K562 (cell line): ENCODE measurements around the gene TENM4. TPM values are rescaled to one million over a fixed set of nuclear protein-coding genes. Genes with fewer than 3 reads are reported as not detected.

ENCODE experiments used
- ATAC-seq: fragments of 200-7000 bp; cut with Tn5 transposase; 3 replicates; pipeline ENCODE4 v1.9.1; 2020; ENCODE audit warnings: moderate library complexity
- BruUV-seq: library from RNA; stranded (reverse); fragments of 400-500 nt; replicated peaks from 2 replicates; lab custom pipeline; 2021; lab: Mats Ljungman, UMichigan
- CTCF ChIA-PET: fragments of 300-600 bp; formaldehyde crosslinking; extraction: SDS; loops from one replicate; lab custom pipeline; 2021; ENCODE audit warnings: low intra/inter-chr PET ratio; lab: Yijun Ruan, JAX
- POLR2A ChIA-PET: fragments of 300-600, 350-650 bp; sonication (Branson Sonifier 250); formaldehyde crosslinking; extraction: SDS; loops from one replicate; lab custom pipeline; 2021; ENCODE audit warnings: antibody characterized with exemption, inconsistent platforms; lab: Yijun Ruan, JAX
- DNase-seq, 4 experiments: peaks; one replicate each; pipeline versions ENCODE4 v3.0.0 to v3.0.0-alpha.2; 2011 to 2018; ENCODE audit warnings: low spot score in 3 of 4, mixed read lengths in 3 of 4; ENCODE audit errors: extremely low read depth in 1 of 4
- FAIRE-seq: peaks from 2 replicates; lab custom pipeline; 2011; peaks lifted over from hg19 to GRCh38; lab: Jason Lieb, UNC
- H2AFZ ChIP-seq: 2 replicates; pipeline ENCODE4 v1.6.0; 2011; ENCODE audit warnings: low read depth, low read length, control low read depth, inconsistent platforms
- H3K27ac ChIP-seq: fragments of 200-600 bp; 3 replicates; pipeline ENCODE4 v1.8.0; 2011; ENCODE audit warnings: low read depth, mild to moderate bottlenecking, control low read depth, inconsistent platforms, low read length, moderate library complexity, mixed read lengths; ENCODE audit errors: extremely low read depth
- H3K27me3 ChIP-seq, 2 experiments: fragments of 300-600 bp in 1 of 2; 2 replicates in 1 of 2; 3 replicates in 1 of 2; pipeline versions ENCODE4 v1.6.0 to v1.8.0; 2011; ENCODE audit warnings: inconsistent platforms in 2 of 2, low read length in 2 of 2, mild to moderate bottlenecking in 1 of 2, mixed read lengths in 1 of 2, moderate library complexity in 1 of 2; ENCODE audit not compliant: control insufficient read depth in 2 of 2, insufficient read depth in 2 of 2
- H3K36me3 ChIP-seq: fragments of 300-600 bp; 3 replicates; pipeline ENCODE4 v1.8.0; 2011; ENCODE audit warnings: mild to moderate bottlenecking, low read length, inconsistent platforms; ENCODE audit not compliant: control insufficient read depth, insufficient read depth
- H3K4me1 ChIP-seq, 2 experiments: fragments of 200-600 bp in 1 of 2; replicated peaks in 1 of 2; 2 replicates in 1 of 2; 3 replicates in 1 of 2; pipeline versions ENCODE4 v1.5.1 to v1.8.0; 2011; ENCODE audit warnings: inconsistent platforms in 2 of 2, low read length in 2 of 2, mild to moderate bottlenecking in 1 of 2, mixed read lengths in 1 of 2, moderate library complexity in 1 of 2; ENCODE audit not compliant: control insufficient read depth in 2 of 2, insufficient read depth in 2 of 2
- H3K4me2 ChIP-seq: 2 replicates; pipeline ENCODE4 v1.6.1; 2011; ENCODE audit warnings: low read length, control low read depth, inconsistent platforms, mixed read lengths; ENCODE audit not compliant: insufficient read depth
- H3K4me3 ChIP-seq: fragments of 200-600 bp; sonication (generic), shearing (Covaris generic); 2 replicates; pipeline ENCODE4 v1.5.1; 2016; ENCODE audit warnings: control low read depth, inconsistent platforms
- H3K79me2 ChIP-seq: fragments of 200-600 bp; 3 replicates; pipeline ENCODE4 v1.8.0; 2011; ENCODE audit warnings: low read length, inconsistent platforms; ENCODE audit not compliant: control insufficient read depth, insufficient read depth
- H3K9ac ChIP-seq, 2 experiments: 2 replicates each; pipeline versions ENCODE4 v1.6.0 to v1.6.1; 2011; ENCODE audit warnings: low read depth in 2 of 2, low read length in 2 of 2, control low read depth in 1 of 2, inconsistent platforms in 1 of 2, mild to moderate bottlenecking in 1 of 2, mixed read lengths in 1 of 2; ENCODE audit not compliant: insufficient read depth in 1 of 2
- H3K9me1 ChIP-seq: one replicate; pipeline ENCODE4 v1.6.0; 2011; ENCODE audit warnings: inconsistent platforms, mild to moderate bottlenecking, low read length, moderate library complexity; ENCODE audit not compliant: control insufficient read depth, insufficient read depth
- H3K9me3 ChIP-seq: replicated peaks from 2 replicates; pipeline ENCODE4 v1.5.1; 2011; ENCODE audit warnings: low read depth, low read length, inconsistent platforms; ENCODE audit not compliant: control insufficient read depth, insufficient read depth
- H4K20me1 ChIP-seq: replicated peaks from 2 replicates; pipeline ENCODE4 v1.6.1; 2011; ENCODE audit warnings: low read length, inconsistent platforms, mixed read lengths; ENCODE audit not compliant: control insufficient read depth, insufficient read depth
- BRD4 ChIP-seq: fragments of 200-600 bp; sonication (generic); IDR thresholded peaks from 2 replicates; pipeline ENCODE4 v1.6.1; 2017; ENCODE audit warnings: inconsistent platforms
- CCNT2 ChIP-seq: IDR thresholded peaks from 2 replicates; pipeline ENCODE4 v1.6.1; 2011; ENCODE audit warnings: borderline replicate concordance, low read depth, mild to moderate bottlenecking, moderate library complexity, mixed read lengths, low read length; ENCODE audit not compliant: insufficient read length; ENCODE audit errors: extremely low read depth
- CTBP1 ChIP-seq: fragments of 450-650 bp; IDR thresholded peaks from 2 replicates; pipeline ENCODE4 v1.6.1; 2016; ENCODE audit warnings: borderline replicate concordance
- FOS ChIP-seq: IDR thresholded peaks from 3 replicates; pipeline ENCODE4 v1.6.1; 2011; ENCODE audit not compliant: insufficient read length; ENCODE audit errors: extremely low read depth
- HMGN3 ChIP-seq: IDR thresholded peaks from 2 replicates; pipeline ENCODE4 v1.6.1; 2011; ENCODE audit warnings: borderline replicate concordance, low read depth, mild to moderate bottlenecking, mixed read lengths, low read length; ENCODE audit not compliant: insufficient read length; ENCODE audit errors: extremely low read depth
- KLF13 ChIP-seq: fragments of 450-650 bp; IDR thresholded peaks from 2 replicates; pipeline ENCODE4 v1.6.1; 2016; ENCODE audit warnings: missing genetic modification characterization, low read depth, mild to moderate bottlenecking, missing compliant biosample characterization, moderate library complexity, borderline replicate concordance
- MED1 ChIP-seq: sonication (generic); formaldehyde crosslinking; IDR thresholded peaks from 2 replicates; pipeline ENCODE4 v1.8.1; 2023; ENCODE audit warnings: missing genetic modification reagents, borderline replicate concordance
- MNT ChIP-seq, 2 experiments: fragments of 450-650 bp; conservative IDR thresholded peaks; 2 replicates each; pipeline ENCODE4 v1.6.1; 2017; ENCODE audit warnings: mild to moderate bottlenecking in 2 of 2, moderate library complexity in 2 of 2
- NR2F6 ChIP-seq: fragments of 450-650 bp; formaldehyde crosslinking; IDR thresholded peaks from 2 replicates; pipeline ENCODE4 v1.4.0; 2020; ENCODE audit warnings: mild to moderate bottlenecking
- PPARD ChIP-seq: fragments of 250-450 bp; sonication (Bioruptor Pico); IDR thresholded peaks from 2 replicates; pipeline ENCODE4 v1.8.0; 2022; ENCODE audit warnings: inconsistent platforms, mild to moderate bottlenecking, moderate library complexity
- TAL1 ChIP-seq: fragments of 450-650 bp; IDR thresholded peaks from 2 replicates; pipeline ENCODE4 v1.6.1; 2016; ENCODE audit warnings: mild to moderate bottlenecking
- TBL1XR1 ChIP-seq, 2 experiments: IDR thresholded peaks; 2 replicates each; pipeline ENCODE4 v1.6.1; 2012; ENCODE audit warnings: improper control_type of control experiment in 2 of 2, low read length in 2 of 2, mild to moderate bottlenecking in 1 of 2
- THRAP3 ChIP-seq: fragments of 450-650 bp; IDR thresholded peaks from 2 replicates; pipeline ENCODE4 v1.6.1; 2016; ENCODE audit warnings: mild to moderate bottlenecking, inconsistent platforms, borderline replicate concordance
- ZNF3 ChIP-seq: fragments of 250-450 bp; sonication (Bioruptor Pico); IDR thresholded peaks from 2 replicates; pipeline ENCODE4 v1.5.0; 2021; ENCODE audit warnings: mild to moderate bottlenecking, moderate library complexity
- ZSCAN32 ChIP-seq: fragments of 450-650 bp; formaldehyde crosslinking; IDR thresholded peaks from 2 replicates; pipeline ENCODE4 v1.4.0; 2020; ENCODE audit warnings: mild to moderate bottlenecking, moderate library complexity
- WGBS: fragments of 100-300 bp; shearing (Covaris generic); methylation state at CpG from one replicate; pipeline ENCODE4 v1.1.6; 2016; ENCODE audit warnings: low coverage, mixed read lengths; ENCODE audit not compliant: insufficient coverage; ENCODE audit errors: missing lambda C conversion rate; 5-methylcytosine and 5-hydroxymethylcytosine counted together
- in situ Hi-C: fragments of 300-500 bp; cut with MboI; formaldehyde crosslinking; loops from 4 replicates; pipeline ENCODE4 v1.15.0; 2018; ENCODE audit warnings: inconsistent platforms, mixed read lengths
- intact Hi-C: fragments of 100-400 bp; cut with micrococcal nuclease; formaldehyde crosslinking; loops from 2 replicates; pipeline ENCODE4 v1.14.2; 2022
- polyA plus RNA-seq, 8 experiments: library from polyadenylated mRNA; depleted of rRNA in 4 of 8; stranded (reverse) in 5 of 8; unstranded in 3 of 8; fragments of >200 nt; fragmentation: Nextera tagmentation in 2 of 8; fragmentation: Illumina TruSeq in 1 of 8; extraction: Ambion mirVana in 2 of 8; extraction: Trizol in 1 of 8; gene quantifications; 2 replicates each; pipeline versions ENCODE4 v1.2.1 to v1.2.3, GENCODE V29; 2011 to 2014; ENCODE audit warnings: inconsistent platforms in 1 of 8, missing spikeins in 1 of 8
- total RNA-seq, 7 experiments: library from RNA; depleted of rRNA in 6 of 7; stranded (reverse); fragments of >200 nt in 6 of 7; fragmentation: Illumina TruSeq in 2 of 7; extraction: Trizol in 2 of 7; gene quantifications; 2 replicates each; pipeline versions ENCODE4 v1.2.1 to v1.2.3, GENCODE V29; 2011 to 2021; ENCODE audit warnings: low replicate concordance in 1 of 7
- TF ChIP-seq, protein P1 (sequence below), 2 experiments: fragments of 150-350 bp in 1 of 2; IDR thresholded peaks; 2 replicates each; pipeline ENCODE4 v1.6.1; 2012 to 2016; ENCODE audit warnings: low read depth in 2 of 2, low read length in 2 of 2, mild to moderate bottlenecking in 1 of 2, moderate library complexity in 1 of 2

Gene TENM4
- total and polyA plus RNA-seq, 9 of the 15 experiments (the other 6 are each of a cell fraction or from before 2014, with no cell fraction given): 0.16 TPM; not detected in 8

DNA sequence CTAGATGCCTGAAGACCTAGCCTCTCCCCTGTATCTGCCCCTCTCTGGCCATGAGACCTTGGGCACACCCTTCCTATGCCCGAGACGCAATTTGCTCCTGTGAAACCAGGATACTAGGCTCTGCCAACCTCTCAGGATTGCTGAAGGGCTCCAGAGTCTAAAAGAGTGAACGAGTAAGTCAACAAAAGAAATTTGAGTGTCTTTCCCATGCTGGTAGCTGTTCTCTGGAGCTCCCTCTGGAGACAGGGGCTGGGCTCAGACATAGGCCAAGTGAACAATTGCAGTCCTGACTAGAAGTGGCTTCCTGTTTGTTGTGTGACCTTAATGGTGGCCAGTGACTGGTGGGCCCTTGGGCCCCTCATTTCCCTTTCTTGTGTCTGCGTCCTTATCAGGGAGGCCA is 677.2 kb downstream of the TENM4 start:
- in situ Hi-C loops: no loop called here
- no peaks in the 10 kb centered on the region for H3K36me3 ChIP-seq
- 3% methylated on average over 4 of the region's 4 CpGs for WGBS
- TF ChIP-seq PPARD (CRISPR knock-in tag) (no peak), NR2F6 (CRISPR knock-in tag) (no peak), ZNF3 (no peak), TAL1 (no peak), ZSCAN32 (CRISPR knock-in tag) (no peak), KLF13 (tag) (no peak), THRAP3 (no peak), CTBP1 (no peak), TBL1XR1 (IDR thresholded peaks at IDR 0.05; ENCODE audit: low read length in 2 of 2) (no peak), CCNT2 (no peak), BRD4 (no peak), MNT (conservative IDR thresholded peaks at IDR 0.05) (no peak), FOS (no peak), HMGN3 (no peak), MED1 (CRISPR knock-in tag) (no peak)
- TF ChIP-seq, protein P1, sequence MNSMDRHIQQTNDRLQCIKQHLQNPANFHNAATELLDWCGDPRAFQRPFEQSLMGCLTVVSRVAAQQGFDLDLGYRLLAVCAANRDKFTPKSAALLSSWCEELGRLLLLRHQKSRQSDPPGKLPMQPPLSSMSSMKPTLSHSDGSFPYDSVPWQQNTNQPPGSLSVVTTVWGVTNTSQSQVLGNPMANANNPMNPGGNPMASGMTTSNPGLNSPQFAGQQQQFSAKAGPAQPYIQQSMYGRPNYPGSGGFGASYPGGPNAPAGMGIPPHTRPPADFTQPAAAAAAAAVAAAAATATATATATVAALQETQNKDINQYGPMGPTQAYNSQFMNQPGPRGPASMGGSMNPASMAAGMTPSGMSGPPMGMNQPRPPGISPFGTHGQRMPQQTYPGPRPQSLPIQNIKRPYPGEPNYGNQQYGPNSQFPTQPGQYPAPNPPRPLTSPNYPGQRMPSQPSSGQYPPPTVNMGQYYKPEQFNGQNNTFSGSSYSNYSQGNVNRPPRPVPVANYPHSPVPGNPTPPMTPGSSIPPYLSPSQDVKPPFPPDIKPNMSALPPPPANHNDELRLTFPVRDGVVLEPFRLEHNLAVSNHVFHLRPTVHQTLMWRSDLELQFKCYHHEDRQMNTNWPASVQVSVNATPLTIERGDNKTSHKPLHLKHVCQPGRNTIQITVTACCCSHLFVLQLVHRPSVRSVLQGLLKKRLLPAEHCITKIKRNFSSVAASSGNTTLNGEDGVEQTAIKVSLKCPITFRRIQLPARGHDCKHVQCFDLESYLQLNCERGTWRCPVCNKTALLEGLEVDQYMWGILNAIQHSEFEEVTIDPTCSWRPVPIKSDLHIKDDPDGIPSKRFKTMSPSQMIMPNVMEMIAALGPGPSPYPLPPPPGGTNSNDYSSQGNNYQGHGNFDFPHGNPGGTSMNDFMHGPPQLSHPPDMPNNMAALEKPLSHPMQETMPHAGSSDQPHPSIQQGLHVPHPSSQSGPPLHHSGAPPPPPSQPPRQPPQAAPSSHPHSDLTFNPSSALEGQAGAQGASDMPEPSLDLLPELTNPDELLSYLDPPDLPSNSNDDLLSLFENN (IDR thresholded peaks at IDR 0.05; ENCODE audit: low read depth in 2 of 2, low read length in 2 of 2): no peak
- TF ChIP-seq, all 486 proteins: peak for 0
- Histone ChIP-seq H3K9me3 (no peaks in the 10 kb centered on the region), H3K4me3 (no peak overlapping the region), H3K27me3 (peaks cover 0 to 4% of the 10 kb centered on the region in 2 experiments; a peak in 1 of 5 replicates), H3K4me1 (no peaks in the 10 kb centered on the region), H3K9ac (no peak overlapping the region), H3K9me1 (no peaks in the 10 kb centered on the region), H3K79me2 (no peaks in the 10 kb centered on the region), H2AFZ (no peak overlapping the region), H3K27ac (no peak overlapping the region), H3K4me2 (no peak overlapping the region), H4K20me1 (no peaks in the 10 kb centered on the region)
- ATAC-seq: peak; percentile 28; the same call in 2 of the 3 replicates
- no TSS peak for BruUV-seq
- no peak for DNase-seq
- POLR2A ChIA-PET: interaction anchor here (0.5 to 0.9 kb wide), 4 partner anchors 12 to 1293 kb away, joined by 3 to 5 read pairs (median 3); no protein-coding TSS in a partner anchor
- CTCF ChIA-PET: no interaction called here
- intact Hi-C loops: no loop called here
- no peak for FAIRE-seq
